Neural cell (in vitro differentiated cells): ENCODE results near the gene MMP24OS. TPM values are rescaled to one million over a fixed set of nuclear protein-coding genes. Genes with fewer than 3 reads are reported as not detected.

Experiments used
- H2AFZ ChIP-seq: fragments of 200-600, 300-800 bp; sonication (generic), shearing (Covaris generic); 2 replicates; pipeline ENCODE4 v1.6.0; 2014; ENCODE audit warnings: low read depth, mild to moderate bottlenecking, antibody characterized with exemption, low read length, moderate library complexity
- H3F3A ChIP-seq: fragments of 200-600 bp; shearing (Covaris generic); 2 replicates; pipeline ENCODE4 v1.6.1; 2016; ENCODE audit warnings: mild to moderate bottlenecking, moderate library complexity, mixed read lengths, antibody characterized with exemption, low read length; ENCODE audit not compliant: insufficient read depth, poor library complexity, severe bottlenecking
- H3K27ac ChIP-seq: fragments of 200-600, 300-800 bp; sonication (generic), shearing (Covaris generic); 2 replicates; pipeline ENCODE4 v1.5.1; 2014; ENCODE audit warnings: mild to moderate bottlenecking, low read length, moderate library complexity
- H3K27me3 ChIP-seq: fragments of 300-800, 200-600 bp; sonication (generic), shearing (Covaris generic); 2 replicates; pipeline ENCODE4 v1.6.0; 2014; ENCODE audit warnings: mild to moderate bottlenecking, low read depth, low read length, moderate library complexity; ENCODE audit not compliant: insufficient read depth
- H3K36me3 ChIP-seq: fragments of 300-800, 200-600 bp; sonication (generic), shearing (Covaris generic); 2 replicates; pipeline ENCODE4 v1.5.1; 2014; ENCODE audit warnings: mild to moderate bottlenecking, antibody characterized with exemption, low read length, moderate library complexity; ENCODE audit not compliant: insufficient read depth
- H3K4me2 ChIP-seq: fragments of 300-800, 200-600 bp; sonication (generic), shearing (Covaris generic); 2 replicates; pipeline ENCODE4 v1.6.0; 2014; ENCODE audit warnings: mild to moderate bottlenecking, low read length
- H3K4me3 ChIP-seq: fragments of 300-800, 200-600 bp; sonication (generic), shearing (Covaris generic); 2 replicates; pipeline ENCODE4 v1.5.1; 2014; ENCODE audit warnings: mild to moderate bottlenecking, low read length, moderate library complexity
- H3K79me2 ChIP-seq: fragments of 200-600 bp; shearing (Covaris generic); replicated peaks from 2 replicates; pipeline ENCODE4 v1.6.0; 2014; ENCODE audit warnings: mild to moderate bottlenecking, low read length, moderate library complexity; ENCODE audit not compliant: insufficient read depth
- H3K9ac ChIP-seq: fragments of 300-800, 200-600 bp; sonication (generic), shearing (Covaris generic); 2 replicates; pipeline ENCODE4 v1.6.1; 2016; ENCODE audit warnings: mild to moderate bottlenecking, low read length, mixed read lengths
- H3K9me2 ChIP-seq: fragments of 200-600 bp; shearing (Covaris generic); 2 replicates; pipeline ENCODE4 v1.6.1; 2016; ENCODE audit warnings: mild to moderate bottlenecking, low read length, mixed read lengths; ENCODE audit not compliant: insufficient read depth
- H3K9me3 ChIP-seq: fragments of 200-600, 300-800 bp; sonication (generic), shearing (Covaris generic); 2 replicates; pipeline ENCODE4 v1.6.1; 2016; ENCODE audit warnings: mild to moderate bottlenecking, mixed run types, low read length, moderate library complexity, mixed read lengths
- H4K20me1 ChIP-seq: fragments of 200-600 bp; shearing (Covaris generic); 2 replicates; pipeline ENCODE4 v1.6.1; 2016; ENCODE audit warnings: mild to moderate bottlenecking, mixed run types; ENCODE audit not compliant: insufficient read depth
- EP300 ChIP-seq: fragments of 450-650 bp; conservative IDR thresholded peaks from 2 replicates; pipeline ENCODE4 v1.6.1; 2014; ENCODE audit warnings: antibody characterized with exemption, mild to moderate bottlenecking, moderate library complexity; ENCODE audit not compliant: poor library complexity, severe bottlenecking
- EZH2 ChIP-seq: fragments of 200-600, 300-800 bp; shearing (Covaris generic), sonication (generic); IDR thresholded peaks from 2 replicates; pipeline ENCODE4 v1.6.1; 2014; ENCODE audit warnings: antibody characterized with exemption, low read length, borderline replicate concordance, mild to moderate bottlenecking; ENCODE audit not compliant: insufficient read depth, poor library complexity, severe bottlenecking
- MXI1 ChIP-seq: fragments of 450-650 bp; conservative IDR thresholded peaks from 2 replicates; pipeline ENCODE4 v1.6.1; 2014; ENCODE audit warnings: antibody characterized with exemption, mild to moderate bottlenecking; ENCODE audit not compliant: poor library complexity, severe bottlenecking
- POLR2AphosphoS5 ChIP-seq: IDR thresholded peaks from 2 replicates; pipeline ENCODE4 v1.6.1; 2012
- RAD21 ChIP-seq: fragments of 450-650 bp; conservative IDR thresholded peaks from 2 replicates; pipeline ENCODE4 v1.6.1; 2014; ENCODE audit warnings: antibody characterized with exemption, mild to moderate bottlenecking, moderate library complexity
- SMC3 ChIP-seq: fragments of 450-650 bp; conservative IDR thresholded peaks from 2 replicates; pipeline ENCODE4 v1.6.1; 2014; ENCODE audit warnings: antibody characterized with exemption, mild to moderate bottlenecking, moderate library complexity; ENCODE audit not compliant: poor library complexity
- TAF1 ChIP-seq: IDR thresholded peaks from 2 replicates; pipeline ENCODE4 v1.6.1; 2012; ENCODE audit warnings: low read depth
- polyA plus RNA-seq: library from polyadenylated mRNA; depleted of rRNA; stranded (reverse); fragments of >200 nt; gene quantifications from 2 replicates; pipeline ENCODE4 v1.2.3, GENCODE V29; 2014
- TF ChIP-seq, protein P1 (sequence below): fragments of 450-650 bp; IDR thresholded peaks from 2 replicates; pipeline ENCODE4 v1.5.1; 2014; ENCODE audit warnings: antibody characterized with exemption, mild to moderate bottlenecking, moderate library complexity; ENCODE audit not compliant: poor library complexity, severe bottlenecking
- TF ChIP-seq, protein P2 (sequence below): IDR thresholded peaks from 2 replicates; pipeline ENCODE4 v1.6.1; 2012; ENCODE audit warnings: borderline replicate concordance

Gene MMP24OS
- polyA plus RNA-seq, 1 donor from 2014 or later, result 7.7 TPM

DNA sequence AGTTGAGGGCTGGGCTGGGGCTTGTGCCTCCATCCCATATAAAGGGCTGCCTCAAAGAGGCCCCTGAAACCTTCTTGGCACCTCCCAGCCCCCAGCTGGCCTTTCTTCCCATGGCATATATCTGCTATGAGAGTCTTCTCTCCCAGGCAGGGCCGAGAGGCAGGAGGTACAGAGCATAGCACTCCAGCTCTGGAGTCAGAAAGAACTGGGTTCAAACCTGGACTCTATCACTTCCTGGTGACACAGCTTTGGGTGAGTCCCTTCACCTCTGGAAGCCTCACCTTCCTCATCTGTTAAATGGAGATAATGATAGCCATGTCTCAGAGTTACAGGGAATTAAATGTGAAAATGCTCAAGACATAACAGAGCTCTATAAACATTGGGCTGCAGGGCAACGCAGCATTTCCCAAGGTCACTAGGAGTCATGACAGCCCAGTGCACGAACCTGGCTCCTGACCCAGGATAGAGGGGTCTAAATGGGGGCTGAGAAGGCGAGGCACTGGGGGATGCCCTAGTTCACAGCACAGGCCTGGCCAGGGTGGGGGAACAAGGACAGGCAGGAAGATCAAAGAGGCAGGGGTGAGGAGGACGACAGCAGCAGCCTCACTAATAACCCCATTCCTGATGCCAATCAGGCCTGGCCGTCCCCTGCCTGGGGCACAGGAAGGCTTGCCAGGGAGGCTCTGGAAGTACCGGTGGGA, 12.4 kb upstream of the MMP24OS start:
- Histone ChIP-seq H3K4me2 (no peak overlapping the region), H3K9ac (no peak overlapping the region), H3K27me3 (no peaks in the 10 kb centered on the region), H3K36me3 (no peaks in the 10 kb centered on the region), H3K9me3 (no peaks in the 10 kb centered on the region), H3K4me3 (no peak overlapping the region), H3K27ac (no peak overlapping the region), H3K9me2 (no peaks in the 10 kb centered on the region), H3K79me2 (no peaks in the 10 kb centered on the region), H3F3A (no peaks in the 10 kb centered on the region), H4K20me1 (no peaks in the 10 kb centered on the region), H2AFZ (no peak overlapping the region)
- TF ChIP-seq, protein P1, sequence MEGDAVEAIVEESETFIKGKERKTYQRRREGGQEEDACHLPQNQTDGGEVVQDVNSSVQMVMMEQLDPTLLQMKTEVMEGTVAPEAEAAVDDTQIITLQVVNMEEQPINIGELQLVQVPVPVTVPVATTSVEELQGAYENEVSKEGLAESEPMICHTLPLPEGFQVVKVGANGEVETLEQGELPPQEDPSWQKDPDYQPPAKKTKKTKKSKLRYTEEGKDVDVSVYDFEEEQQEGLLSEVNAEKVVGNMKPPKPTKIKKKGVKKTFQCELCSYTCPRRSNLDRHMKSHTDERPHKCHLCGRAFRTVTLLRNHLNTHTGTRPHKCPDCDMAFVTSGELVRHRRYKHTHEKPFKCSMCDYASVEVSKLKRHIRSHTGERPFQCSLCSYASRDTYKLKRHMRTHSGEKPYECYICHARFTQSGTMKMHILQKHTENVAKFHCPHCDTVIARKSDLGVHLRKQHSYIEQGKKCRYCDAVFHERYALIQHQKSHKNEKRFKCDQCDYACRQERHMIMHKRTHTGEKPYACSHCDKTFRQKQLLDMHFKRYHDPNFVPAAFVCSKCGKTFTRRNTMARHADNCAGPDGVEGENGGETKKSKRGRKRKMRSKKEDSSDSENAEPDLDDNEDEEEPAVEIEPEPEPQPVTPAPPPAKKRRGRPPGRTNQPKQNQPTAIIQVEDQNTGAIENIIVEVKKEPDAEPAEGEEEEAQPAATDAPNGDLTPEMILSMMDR, result no peak
- no peak for TF ChIP-seq EP300

DNA sequence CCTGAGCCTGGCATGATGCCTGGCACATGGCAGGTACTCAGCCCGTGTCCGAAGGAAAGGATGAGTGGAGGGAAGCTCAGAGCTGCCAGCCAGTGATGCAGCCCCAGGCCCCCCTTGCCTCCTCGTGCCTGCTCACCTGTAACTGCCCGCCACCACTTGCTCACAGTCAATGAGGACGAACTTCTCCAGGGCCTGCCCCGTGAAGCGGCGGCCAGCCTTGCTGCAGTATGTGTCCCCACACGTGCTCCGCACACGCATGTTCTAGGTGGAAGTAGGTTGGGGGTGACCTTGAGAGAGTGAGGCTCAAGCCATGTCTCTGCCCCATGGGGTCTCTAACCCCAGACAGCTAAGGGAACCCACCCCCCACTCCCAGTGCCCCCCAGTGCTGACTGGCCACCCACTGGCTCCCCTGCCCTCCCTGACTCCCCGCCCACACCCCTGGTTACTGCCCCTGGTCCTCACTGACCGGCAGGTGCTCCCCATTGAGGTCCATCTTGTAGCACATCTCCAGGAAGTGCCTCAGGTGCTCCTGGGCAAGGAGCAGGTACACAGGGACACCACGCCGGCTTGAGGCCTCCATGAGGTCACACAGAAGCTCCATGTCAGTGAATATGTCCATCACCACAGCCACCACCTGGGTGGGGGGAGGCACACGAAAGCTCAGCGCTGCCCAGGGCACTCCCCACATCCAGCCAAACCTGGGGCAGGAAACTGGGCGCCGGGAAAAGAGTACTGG, 10.6 kb upstream of the MMP24OS start:
- H3F3A ChIP-seq, result no peaks in the 10 kb centered on the region
- no peak overlapping the region for H2AFZ ChIP-seq
- no peak overlapping the region for H3K4me2 ChIP-seq
- no peaks in the 10 kb centered on the region for H3K9me2 ChIP-seq
- no peaks in the 10 kb centered on the region for H3K27me3 ChIP-seq
- H4K20me1 ChIP-seq, result no peaks in the 10 kb centered on the region
- H3K4me3 ChIP-seq, result no peak overlapping the region
- H3K36me3 ChIP-seq, result no peaks in the 10 kb centered on the region
- H3K9ac ChIP-seq, result no peak overlapping the region
- H3K27ac ChIP-seq, result no peak overlapping the region
- TF ChIP-seq EP300 (no peak), MXI1 (no peak), TAF1 (no peak), POLR2AphosphoS5 (no peak), RAD21 (no peak), SMC3 (no peak), EZH2 (no peak)
- TF ChIP-seq, protein P1, result no peak
- TF ChIP-seq, protein P2, sequence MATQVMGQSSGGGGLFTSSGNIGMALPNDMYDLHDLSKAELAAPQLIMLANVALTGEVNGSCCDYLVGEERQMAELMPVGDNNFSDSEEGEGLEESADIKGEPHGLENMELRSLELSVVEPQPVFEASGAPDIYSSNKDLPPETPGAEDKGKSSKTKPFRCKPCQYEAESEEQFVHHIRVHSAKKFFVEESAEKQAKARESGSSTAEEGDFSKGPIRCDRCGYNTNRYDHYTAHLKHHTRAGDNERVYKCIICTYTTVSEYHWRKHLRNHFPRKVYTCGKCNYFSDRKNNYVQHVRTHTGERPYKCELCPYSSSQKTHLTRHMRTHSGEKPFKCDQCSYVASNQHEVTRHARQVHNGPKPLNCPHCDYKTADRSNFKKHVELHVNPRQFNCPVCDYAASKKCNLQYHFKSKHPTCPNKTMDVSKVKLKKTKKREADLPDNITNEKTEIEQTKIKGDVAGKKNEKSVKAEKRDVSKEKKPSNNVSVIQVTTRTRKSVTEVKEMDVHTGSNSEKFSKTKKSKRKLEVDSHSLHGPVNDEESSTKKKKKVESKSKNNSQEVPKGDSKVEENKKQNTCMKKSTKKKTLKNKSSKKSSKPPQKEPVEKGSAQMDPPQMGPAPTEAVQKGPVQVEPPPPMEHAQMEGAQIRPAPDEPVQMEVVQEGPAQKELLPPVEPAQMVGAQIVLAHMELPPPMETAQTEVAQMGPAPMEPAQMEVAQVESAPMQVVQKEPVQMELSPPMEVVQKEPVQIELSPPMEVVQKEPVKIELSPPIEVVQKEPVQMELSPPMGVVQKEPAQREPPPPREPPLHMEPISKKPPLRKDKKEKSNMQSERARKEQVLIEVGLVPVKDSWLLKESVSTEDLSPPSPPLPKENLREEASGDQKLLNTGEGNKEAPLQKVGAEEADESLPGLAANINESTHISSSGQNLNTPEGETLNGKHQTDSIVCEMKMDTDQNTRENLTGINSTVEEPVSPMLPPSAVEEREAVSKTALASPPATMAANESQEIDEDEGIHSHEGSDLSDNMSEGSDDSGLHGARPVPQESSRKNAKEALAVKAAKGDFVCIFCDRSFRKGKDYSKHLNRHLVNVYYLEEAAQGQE, result no peak
- no peaks in the 10 kb centered on the region for H3K9me3 ChIP-seq
- H3K79me2 ChIP-seq, result peaks cover 6% of the 10 kb centered on the region
